WTC11 (cell line): ENCODE data around the gene HCFC2. TPM values are rescaled to one million over a fixed set of nuclear protein-coding genes. Genes with fewer than 3 reads are reported as not detected.
A peak's percentile ranks its signal among the peaks of the same experiment; 100 is the strongest.

Experiments
- ATAC-seq: fragments of 200-7000 bp; cut with Tn5 transposase; 2 replicates; pipeline ENCODE4 v1.10.0; 2021; ENCODE audit warnings: mild to moderate bottlenecking, moderate library complexity
- CTCF ChIA-PET: fragments of 300-600 bp; sonication (Branson Sonifier 250); formaldehyde crosslinking; loops from one replicate; lab custom pipeline; 2021; ENCODE audit warnings: antibody characterized with exemption; lab: Charles Lee
- POLR2A ChIA-PET: fragments of 350-600 bp; sonication (Branson Sonifier 250); formaldehyde crosslinking; loops from one replicate; lab custom pipeline; 2021; ENCODE audit warnings: antibody characterized with exemption; lab: Charles Lee
- DNase-seq: peaks from one replicate; pipeline ENCODE4 v3.0.0; 2021; ENCODE audit warnings: low spot score
- H3K27ac Mint-ChIP-seq: 2 replicates; pipeline ENCODE4 v1.8.0; 2021; ENCODE audit warnings: mixed read lengths
- H3K27me3 Mint-ChIP-seq: 2 replicates; pipeline ENCODE4 v1.8.0; 2021; ENCODE audit warnings: low read depth, mild to moderate bottlenecking, moderate library complexity, mixed read lengths
- H3K36me3 Mint-ChIP-seq: 2 replicates; pipeline ENCODE4 v1.8.0; 2021; ENCODE audit warnings: mixed read lengths
- H3K4me1 Mint-ChIP-seq: 2 replicates; pipeline ENCODE4 v1.8.0; 2022; ENCODE audit warnings: mixed read lengths
- H3K4me3 Mint-ChIP-seq: 2 replicates; pipeline ENCODE4 v1.8.0; 2021; ENCODE audit warnings: mild to moderate bottlenecking, moderate library complexity, mixed read lengths
- H3K9me3 Mint-ChIP-seq: 2 replicates; pipeline ENCODE4 v1.8.0; 2021; ENCODE audit warnings: mixed read lengths
- ATF1 ChIP-seq: sonication (generic); formaldehyde crosslinking; IDR thresholded peaks from 2 replicates; pipeline ENCODE4 v1.8.1; 2023; ENCODE audit warnings: mild to moderate bottlenecking, moderate library complexity, missing genetic modification reagents
- CREB1 ChIP-seq: sonication (generic); formaldehyde crosslinking; IDR thresholded peaks from 2 replicates; pipeline ENCODE4 v1.8.0; 2023; ENCODE audit warnings: mild to moderate bottlenecking, missing genetic modification reagents
- ETV6 ChIP-seq: sonication (generic); formaldehyde crosslinking; IDR thresholded peaks from 2 replicates; pipeline ENCODE4 v1.8.1; 2022; ENCODE audit warnings: mild to moderate bottlenecking, missing genetic modification reagents
- GTF2I ChIP-seq: fragments of 250-450 bp; sonication (Bioruptor Pico); conservative IDR thresholded peaks from 2 replicates; pipeline ENCODE4 v1.4.0; 2021; ENCODE audit warnings: mild to moderate bottlenecking
- HMGA2 ChIP-seq: fragments of 250-450 bp; sonication (Bioruptor Pico); IDR thresholded peaks from 2 replicates; pipeline ENCODE4 v1.4.0; 2021; ENCODE audit warnings: mild to moderate bottlenecking, moderate library complexity
- IRF2 ChIP-seq: sonication (generic); formaldehyde crosslinking; IDR thresholded peaks from 2 replicates; pipeline ENCODE4 v1.8.0; 2022; ENCODE audit warnings: low read depth, missing genetic modification reagents, borderline replicate concordance
- MXD4 ChIP-seq: fragments of 250-450 bp; sonication (Bioruptor Pico); IDR thresholded peaks from 2 replicates; pipeline ENCODE4 v1.8.0; 2021; ENCODE audit warnings: mild to moderate bottlenecking, moderate library complexity, borderline replicate concordance
- NFYB ChIP-seq: sonication (generic); formaldehyde crosslinking; conservative IDR thresholded peaks from 2 replicates; pipeline ENCODE4 v1.8.0; 2022; ENCODE audit warnings: low read depth, missing genetic modification reagents
- NR3C1 ChIP-seq: sonication (generic); formaldehyde crosslinking; conservative IDR thresholded peaks from 2 replicates; pipeline ENCODE4 v1.8.1; 2023; ENCODE audit warnings: low read depth, mild to moderate bottlenecking, missing genetic modification reagents
- RELA ChIP-seq: sonication (generic); formaldehyde crosslinking; IDR thresholded peaks from 2 replicates; pipeline ENCODE4 v1.8.1; 2022; ENCODE audit warnings: missing genetic modification reagents, mild to moderate bottlenecking, borderline replicate concordance
- RORB ChIP-seq: fragments of 250-450 bp; sonication (Bioruptor Pico); IDR thresholded peaks from 2 replicates; pipeline ENCODE4 v1.9.0; 2021; ENCODE audit warnings: mild to moderate bottlenecking
- SMAD3 ChIP-seq: sonication (generic); formaldehyde crosslinking; IDR thresholded peaks from 2 replicates; pipeline ENCODE4 v1.8.0; 2022; ENCODE audit warnings: missing genetic modification reagents, mild to moderate bottlenecking, borderline replicate concordance
- SMAD4 ChIP-seq: sonication (generic); formaldehyde crosslinking; IDR thresholded peaks from 2 replicates; pipeline ENCODE4 v1.8.0; 2022; ENCODE audit warnings: mild to moderate bottlenecking, missing genetic modification reagents
- SOX15 ChIP-seq: fragments of 250-450 bp; sonication (Bioruptor Pico); IDR thresholded peaks from 2 replicates; pipeline ENCODE4 v1.9.0; 2021; ENCODE audit warnings: mild to moderate bottlenecking
- TP53 ChIP-seq: sonication (generic); formaldehyde crosslinking; IDR thresholded peaks from 2 replicates; pipeline ENCODE4 v1.8.1; 2023; ENCODE audit warnings: mild to moderate bottlenecking, missing genetic modification reagents
- ZNF138 ChIP-seq: sonication (generic); formaldehyde crosslinking; conservative IDR thresholded peaks from 2 replicates; pipeline ENCODE4 v1.8.1; 2022; ENCODE audit warnings: mild to moderate bottlenecking, moderate library complexity, missing genetic modification reagents
- ZNF219 ChIP-seq: sonication (generic); formaldehyde crosslinking; IDR thresholded peaks from 2 replicates; pipeline ENCODE4 v1.8.0; 2023; ENCODE audit warnings: missing genetic modification reagents, mild to moderate bottlenecking, borderline replicate concordance
- ZNF396 ChIP-seq: fragments of 250-450 bp; sonication (Bioruptor Pico); IDR thresholded peaks from 2 replicates; pipeline ENCODE4 v1.8.0; 2021; ENCODE audit warnings: mild to moderate bottlenecking, moderate library complexity, borderline replicate concordance
- total RNA-seq: library from RNA; stranded (reverse); gene quantifications from 3 replicates; pipeline ENCODE4 v1.2.3, GENCODE V29; 2021
- TF ChIP-seq, protein P1 (sequence below): sonication (generic); formaldehyde crosslinking; IDR thresholded peaks from 2 replicates; pipeline ENCODE4 v1.8.1; 2022; ENCODE audit warnings: mild to moderate bottlenecking, missing genetic modification reagents, moderate library complexity, borderline replicate concordance
- TF ChIP-seq, protein P2 (sequence below): fragments of 250-450 bp; sonication (Bioruptor Pico); IDR thresholded peaks from 2 replicates; pipeline ENCODE4 v1.9.0; 2021; ENCODE audit warnings: moderate library complexity, mild to moderate bottlenecking, inconsistent platforms, borderline replicate concordance
- TF ChIP-seq, protein P3 (sequence below): sonication (generic); formaldehyde crosslinking; IDR thresholded peaks from 2 replicates; pipeline ENCODE4 v1.8.1; 2023; ENCODE audit warnings: mild to moderate bottlenecking, missing genetic modification reagents
- TF ChIP-seq, protein P4 (sequence below): sonication (generic); formaldehyde crosslinking; IDR thresholded peaks from 2 replicates; pipeline ENCODE4 v1.8.0; 2023; ENCODE audit warnings: mild to moderate bottlenecking, missing genetic modification reagents
- TF ChIP-seq, protein P5 (sequence below): sonication (generic); formaldehyde crosslinking; IDR thresholded peaks from 2 replicates; pipeline ENCODE4 v1.8.1; 2023; ENCODE audit warnings: mild to moderate bottlenecking, missing genetic modification reagents, moderate library complexity
- TF ChIP-seq, protein P6 (sequence below): sonication (generic); formaldehyde crosslinking; IDR thresholded peaks from 2 replicates; pipeline ENCODE4 v1.8.1; 2023; ENCODE audit warnings: mild to moderate bottlenecking, moderate library complexity, missing genetic modification reagents
- TF ChIP-seq, protein P7 (sequence below): sonication (generic); formaldehyde crosslinking; IDR thresholded peaks from 2 replicates; pipeline ENCODE4 v1.8.1; 2022; ENCODE audit warnings: mild to moderate bottlenecking, moderate library complexity, missing genetic modification reagents

HCFC2 gene
- total RNA-seq, 1 experiment from 2014 or later = 1.6 TPM

DNA sequence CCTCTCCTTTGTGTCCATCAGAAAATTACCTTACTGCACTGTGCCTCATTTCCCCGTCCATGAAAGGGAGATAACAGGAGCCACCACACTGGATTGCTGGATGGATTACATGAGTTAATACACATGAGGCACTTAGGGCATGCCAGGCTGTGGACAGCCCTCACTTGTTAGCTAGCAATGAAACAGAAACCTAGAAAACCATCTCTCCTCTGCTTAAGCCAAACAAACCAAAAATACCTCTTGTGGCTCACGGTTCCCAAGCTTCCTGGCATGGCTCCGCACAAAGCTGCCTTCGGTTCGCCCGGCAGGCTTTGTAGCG is 660 bp upstream of the HCFC2 start (continued):
- TF ChIP-seq, protein P1, sequence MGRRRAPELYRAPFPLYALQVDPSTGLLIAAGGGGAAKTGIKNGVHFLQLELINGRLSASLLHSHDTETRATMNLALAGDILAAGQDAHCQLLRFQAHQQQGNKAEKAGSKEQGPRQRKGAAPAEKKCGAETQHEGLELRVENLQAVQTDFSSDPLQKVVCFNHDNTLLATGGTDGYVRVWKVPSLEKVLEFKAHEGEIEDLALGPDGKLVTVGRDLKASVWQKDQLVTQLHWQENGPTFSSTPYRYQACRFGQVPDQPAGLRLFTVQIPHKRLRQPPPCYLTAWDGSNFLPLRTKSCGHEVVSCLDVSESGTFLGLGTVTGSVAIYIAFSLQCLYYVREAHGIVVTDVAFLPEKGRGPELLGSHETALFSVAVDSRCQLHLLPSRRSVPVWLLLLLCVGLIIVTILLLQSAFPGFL (CRISPR knock-in tag) = no peak
- TF ChIP-seq ATF1 = no peak
- TF ChIP-seq HMGA2 = no peak
- TF ChIP-seq SMAD4 (CRISPR knock-in tag) = no peak
- TF ChIP-seq NFYB = no peak
- no peak for TF ChIP-seq SOX15 (CRISPR knock-in tag)
- TF ChIP-seq SMAD3 (CRISPR knock-in tag) = no peak
- no peak for TF ChIP-seq MXD4
- TF ChIP-seq ZNF138 (CRISPR knock-in tag) = no peak

DNA sequence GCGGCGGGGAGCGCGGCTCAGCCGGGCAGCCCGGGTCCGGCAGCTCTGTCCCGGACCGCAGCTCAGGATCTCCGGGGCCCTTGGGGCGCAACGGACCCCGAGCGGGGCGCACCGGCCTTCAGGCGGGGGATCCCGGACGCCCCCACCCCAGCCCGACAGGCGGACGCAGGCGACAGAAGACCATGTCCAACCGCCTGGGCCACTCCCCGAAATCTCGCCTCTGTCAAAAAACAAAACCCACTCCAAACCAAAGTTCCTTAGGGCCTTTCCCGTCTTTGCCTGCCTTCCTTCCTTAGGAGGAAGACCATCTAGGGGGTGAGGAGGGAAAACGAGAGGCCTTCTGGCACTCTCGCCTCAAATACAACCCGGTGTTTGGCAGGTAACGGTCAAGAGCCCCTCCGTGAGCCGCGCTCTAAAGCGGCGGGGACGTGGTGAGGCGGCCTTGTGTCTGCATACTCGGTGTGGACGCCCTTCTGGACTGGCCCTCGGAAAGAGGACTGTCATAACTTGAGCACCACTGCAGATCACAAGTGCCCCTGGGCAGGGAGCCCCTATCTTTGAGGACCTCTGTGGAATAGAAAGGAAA is 604 bp downstream of the HCFC2 start:
- POLR2A ChIA-PET = interaction anchor here (1.3 to 1.6 kb wide), 2 partner anchors 10 to 15 kb away, joined by 3 to 5 read pairs; partner anchors contain the start of gene GLT8D2
- peaks cover 11% of the 10 kb centered on the region for H3K4me1 Mint-ChIP-seq
- H3K36me3 Mint-ChIP-seq = no peaks in the 10 kb centered on the region
- H3K27ac Mint-ChIP-seq = no peak overlapping the region
- peaks cover 30% of the 10 kb centered on the region for H3K27me3 Mint-ChIP-seq
- CTCF ChIA-PET = interaction anchor here (0.8 to 1.8 kb wide), 3 partner anchors 9 to 44 kb away, joined by 3 to 16 read pairs (median 4); no protein-coding TSS in a partner anchor
- no peak for DNase-seq
- peak overlapping the region; percentile 89 for H3K4me3 Mint-ChIP-seq
- no peak for TF ChIP-seq ZNF138 (CRISPR knock-in tag)
- no peak for TF ChIP-seq IRF2 (CRISPR knock-in tag)
- TF ChIP-seq, protein P2, sequence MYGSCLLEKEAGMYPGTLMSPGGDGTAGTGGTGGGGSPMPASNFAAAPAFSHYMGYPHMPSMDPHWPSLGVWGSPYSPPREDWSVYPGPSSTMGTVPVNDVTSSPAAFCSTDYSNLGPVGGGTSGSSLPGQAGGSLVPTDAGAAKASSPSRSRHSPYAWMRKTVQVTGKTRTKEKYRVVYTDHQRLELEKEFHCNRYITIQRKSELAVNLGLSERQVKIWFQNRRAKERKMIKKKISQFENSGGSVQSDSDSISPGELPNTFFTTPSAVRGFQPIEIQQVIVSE (CRISPR knock-in tag) = no peak
- TF ChIP-seq GTF2I (CRISPR knock-in tag) = no peak
- TF ChIP-seq ATF1 = no peak
- TF ChIP-seq RELA (CRISPR knock-in tag) = no peak
- TF ChIP-seq ZNF219 (CRISPR knock-in tag) = no peak
- TF ChIP-seq, protein P3, sequence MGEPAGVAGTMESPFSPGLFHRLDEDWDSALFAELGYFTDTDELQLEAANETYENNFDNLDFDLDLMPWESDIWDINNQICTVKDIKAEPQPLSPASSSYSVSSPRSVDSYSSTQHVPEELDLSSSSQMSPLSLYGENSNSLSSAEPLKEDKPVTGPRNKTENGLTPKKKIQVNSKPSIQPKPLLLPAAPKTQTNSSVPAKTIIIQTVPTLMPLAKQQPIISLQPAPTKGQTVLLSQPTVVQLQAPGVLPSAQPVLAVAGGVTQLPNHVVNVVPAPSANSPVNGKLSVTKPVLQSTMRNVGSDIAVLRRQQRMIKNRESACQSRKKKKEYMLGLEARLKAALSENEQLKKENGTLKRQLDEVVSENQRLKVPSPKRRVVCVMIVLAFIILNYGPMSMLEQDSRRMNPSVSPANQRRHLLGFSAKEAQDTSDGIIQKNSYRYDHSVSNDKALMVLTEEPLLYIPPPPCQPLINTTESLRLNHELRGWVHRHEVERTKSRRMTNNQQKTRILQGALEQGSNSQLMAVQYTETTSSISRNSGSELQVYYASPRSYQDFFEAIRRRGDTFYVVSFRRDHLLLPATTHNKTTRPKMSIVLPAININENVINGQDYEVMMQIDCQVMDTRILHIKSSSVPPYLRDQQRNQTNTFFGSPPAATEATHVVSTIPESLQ (CRISPR knock-in tag) = no peak
- TF ChIP-seq, all 79 proteins: peak for 0
- no peaks in the 10 kb centered on the region for H3K9me3 Mint-ChIP-seq
- ATAC-seq = peak; percentile 3; the same call in 1 of the 2 replicates

DNA sequence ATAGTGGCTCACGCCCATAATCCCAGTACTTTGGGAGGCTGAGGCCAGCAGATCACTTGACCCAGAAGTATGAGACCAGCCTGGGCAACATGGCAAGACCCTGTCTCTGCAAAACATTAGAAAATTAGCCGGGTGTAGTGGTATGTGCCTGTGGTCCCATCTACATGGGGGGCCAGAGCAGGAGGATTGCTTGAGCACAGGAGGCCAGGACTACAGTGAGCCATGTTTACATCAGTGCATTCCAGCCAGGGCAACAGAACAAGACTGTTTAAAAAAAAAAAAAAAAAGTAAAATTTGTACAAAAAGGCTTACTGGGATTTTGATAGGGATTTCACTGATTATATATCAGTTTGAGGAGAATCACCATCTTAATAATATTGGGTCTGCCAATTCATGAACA is 7.8 kb downstream of the HCFC2 start:
- ATAC-seq (no peak), DNase-seq (no peak)
- ChIA-PET CTCF (no interaction called here), POLR2A (no interaction called here)
- no peak overlapping the region for H3K27ac Mint-ChIP-seq
- H3K4me3 Mint-ChIP-seq = no peak overlapping the region
- no peaks in the 10 kb centered on the region for H3K9me3 Mint-ChIP-seq
- peaks cover 2% of the 10 kb centered on the region for H3K4me1 Mint-ChIP-seq
- no peaks in the 10 kb centered on the region for H3K27me3 Mint-ChIP-seq
- no peaks in the 10 kb centered on the region for H3K36me3 Mint-ChIP-seq
- no peak for TF ChIP-seq ZNF138 (CRISPR knock-in tag)
- TF ChIP-seq CREB1 (CRISPR knock-in tag) = no peak
- TF ChIP-seq, protein P4, sequence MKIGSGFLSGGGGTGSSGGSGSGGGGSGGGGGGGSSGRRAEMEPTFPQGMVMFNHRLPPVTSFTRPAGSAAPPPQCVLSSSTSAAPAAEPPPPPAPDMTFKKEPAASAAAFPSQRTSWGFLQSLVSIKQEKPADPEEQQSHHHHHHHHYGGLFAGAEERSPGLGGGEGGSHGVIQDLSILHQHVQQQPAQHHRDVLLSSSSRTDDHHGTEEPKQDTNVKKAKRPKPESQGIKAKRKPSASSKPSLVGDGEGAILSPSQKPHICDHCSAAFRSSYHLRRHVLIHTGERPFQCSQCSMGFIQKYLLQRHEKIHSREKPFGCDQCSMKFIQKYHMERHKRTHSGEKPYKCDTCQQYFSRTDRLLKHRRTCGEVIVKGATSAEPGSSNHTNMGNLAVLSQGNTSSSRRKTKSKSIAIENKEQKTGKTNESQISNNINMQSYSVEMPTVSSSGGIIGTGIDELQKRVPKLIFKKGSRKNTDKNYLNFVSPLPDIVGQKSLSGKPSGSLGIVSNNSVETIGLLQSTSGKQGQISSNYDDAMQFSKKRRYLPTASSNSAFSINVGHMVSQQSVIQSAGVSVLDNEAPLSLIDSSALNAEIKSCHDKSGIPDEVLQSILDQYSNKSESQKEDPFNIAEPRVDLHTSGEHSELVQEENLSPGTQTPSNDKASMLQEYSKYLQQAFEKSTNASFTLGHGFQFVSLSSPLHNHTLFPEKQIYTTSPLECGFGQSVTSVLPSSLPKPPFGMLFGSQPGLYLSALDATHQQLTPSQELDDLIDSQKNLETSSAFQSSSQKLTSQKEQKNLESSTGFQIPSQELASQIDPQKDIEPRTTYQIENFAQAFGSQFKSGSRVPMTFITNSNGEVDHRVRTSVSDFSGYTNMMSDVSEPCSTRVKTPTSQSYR (CRISPR knock-in tag) = no peak
- TF ChIP-seq ZNF396 (CRISPR knock-in tag) = no peak
- no peak for TF ChIP-seq TP53 (CRISPR knock-in tag)
- TF ChIP-seq, protein P5, sequence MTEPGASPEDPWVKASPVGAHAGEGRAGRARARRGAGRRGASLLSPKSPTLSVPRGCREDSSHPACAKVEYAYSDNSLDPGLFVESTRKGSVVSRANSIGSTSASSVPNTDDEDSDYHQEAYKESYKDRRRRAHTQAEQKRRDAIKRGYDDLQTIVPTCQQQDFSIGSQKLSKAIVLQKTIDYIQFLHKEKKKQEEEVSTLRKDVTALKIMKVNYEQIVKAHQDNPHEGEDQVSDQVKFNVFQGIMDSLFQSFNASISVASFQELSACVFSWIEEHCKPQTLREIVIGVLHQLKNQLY = no peak
- TF ChIP-seq ETV6 (CRISPR knock-in tag) = no peak
- TF ChIP-seq, protein P6, sequence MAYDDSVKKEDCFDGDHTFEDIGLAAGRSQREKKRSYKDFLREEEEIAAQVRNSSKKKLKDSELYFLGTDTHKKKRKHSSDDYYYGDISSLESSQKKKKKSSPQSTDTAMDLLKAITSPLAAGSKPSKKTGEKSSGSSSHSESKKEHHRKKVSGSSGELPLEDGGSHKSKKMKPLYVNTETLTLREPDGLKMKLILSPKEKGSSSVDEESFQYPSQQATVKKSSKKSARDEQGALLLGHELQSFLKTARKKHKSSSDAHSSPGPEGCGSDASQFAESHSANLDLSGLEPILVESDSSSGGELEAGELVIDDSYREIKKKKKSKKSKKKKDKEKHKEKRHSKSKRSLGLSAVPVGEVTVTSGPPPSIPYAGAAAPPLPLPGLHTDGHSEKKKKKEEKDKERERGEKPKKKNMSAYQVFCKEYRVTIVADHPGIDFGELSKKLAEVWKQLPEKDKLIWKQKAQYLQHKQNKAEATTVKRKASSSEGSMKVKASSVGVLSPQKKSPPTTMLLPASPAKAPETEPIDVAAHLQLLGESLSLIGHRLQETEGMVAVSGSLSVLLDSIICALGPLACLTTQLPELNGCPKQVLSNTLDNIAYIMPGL = no peak
- TF ChIP-seq RORB (CRISPR knock-in tag) = no peak
- TF ChIP-seq NR3C1 (CRISPR knock-in tag) = no peak
- TF ChIP-seq, protein P7, sequence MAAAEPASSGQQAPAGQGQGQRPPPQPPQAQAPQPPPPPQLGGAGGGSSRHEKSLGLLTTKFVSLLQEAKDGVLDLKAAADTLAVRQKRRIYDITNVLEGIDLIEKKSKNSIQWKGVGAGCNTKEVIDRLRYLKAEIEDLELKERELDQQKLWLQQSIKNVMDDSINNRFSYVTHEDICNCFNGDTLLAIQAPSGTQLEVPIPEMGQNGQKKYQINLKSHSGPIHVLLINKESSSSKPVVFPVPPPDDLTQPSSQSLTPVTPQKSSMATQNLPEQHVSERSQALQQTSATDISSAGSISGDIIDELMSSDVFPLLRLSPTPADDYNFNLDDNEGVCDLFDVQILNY (CRISPR knock-in tag) = no peak
